ENCODE measurements around the gene NDE1.
A peak's percentile ranks its signal among the peaks of the same experiment; 100 is the strongest.

The NDE1 gene

DNA sequence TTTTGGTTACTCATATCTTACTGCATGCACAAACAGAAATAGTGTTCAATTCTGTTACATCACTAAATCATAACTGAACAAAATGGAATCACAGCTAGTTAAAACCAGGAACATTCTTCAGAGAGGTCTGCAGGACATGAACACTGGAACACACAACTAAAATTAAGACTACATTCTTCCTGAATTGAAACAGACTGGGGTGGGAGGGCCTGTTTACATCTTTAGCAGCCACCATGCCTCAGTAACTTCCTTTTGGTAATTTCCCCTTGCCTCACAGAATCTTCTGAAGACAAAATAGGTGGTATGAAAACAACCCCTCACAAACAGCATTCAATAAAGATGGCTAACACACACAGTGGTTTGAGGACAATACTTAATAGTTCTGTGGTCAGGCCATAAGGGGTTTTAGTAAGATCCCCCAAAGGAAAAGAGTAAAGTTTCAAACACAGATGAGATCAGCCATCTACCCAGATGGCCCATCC is 13.6 kb upstream of the NDE1 start:
- Histone ChIP-seq H3K9me3 (ENCODE audit: low read length) (no peaks in the 10 kb centered on the region), H3K27me3 (ENCODE audit: insufficient read depth, low read length) (no peaks in the 10 kb centered on the region), H3K4me1 (ENCODE audit: insufficient read depth, low read length, severe bottlenecking) (peaks cover 79% of the 10 kb centered on the region), H3K27ac (ENCODE audit: low read depth, low read length, poor library complexity, severe bottlenecking) (peak overlapping the region; percentile 93), H2AFZ (ENCODE audit: low read length) (no peak overlapping the region), H3K4me3 (ENCODE audit: low read depth, low read length, poor library complexity, severe bottlenecking) (peak overlapping the region; percentile 41), H3K9me2 (ENCODE audit: low read depth, low read length) (no peaks in the 10 kb centered on the region), H3K36me3 (ENCODE audit: insufficient read depth, low read length) (peaks cover 76% of the 10 kb centered on the region), H3F3A (ENCODE audit: insufficient read depth, low read length) (0 out of 2 replicates have a peak, but pooled peaks cover 11% of the 10 kb centered on the region), H3K79me2 (ENCODE audit: insufficient read depth, low read length) (peaks cover 15% of the 10 kb centered on the region), H3K9ac (ENCODE audit: low read length) (peak overlapping the region; percentile 52), H4K20me1 (ENCODE audit: insufficient read depth, low read length) (no peaks in the 10 kb centered on the region), H3K4me2 (ENCODE audit: low read length) (peak overlapping the region; percentile 68)
- TF ChIP-seq, protein P1, sequence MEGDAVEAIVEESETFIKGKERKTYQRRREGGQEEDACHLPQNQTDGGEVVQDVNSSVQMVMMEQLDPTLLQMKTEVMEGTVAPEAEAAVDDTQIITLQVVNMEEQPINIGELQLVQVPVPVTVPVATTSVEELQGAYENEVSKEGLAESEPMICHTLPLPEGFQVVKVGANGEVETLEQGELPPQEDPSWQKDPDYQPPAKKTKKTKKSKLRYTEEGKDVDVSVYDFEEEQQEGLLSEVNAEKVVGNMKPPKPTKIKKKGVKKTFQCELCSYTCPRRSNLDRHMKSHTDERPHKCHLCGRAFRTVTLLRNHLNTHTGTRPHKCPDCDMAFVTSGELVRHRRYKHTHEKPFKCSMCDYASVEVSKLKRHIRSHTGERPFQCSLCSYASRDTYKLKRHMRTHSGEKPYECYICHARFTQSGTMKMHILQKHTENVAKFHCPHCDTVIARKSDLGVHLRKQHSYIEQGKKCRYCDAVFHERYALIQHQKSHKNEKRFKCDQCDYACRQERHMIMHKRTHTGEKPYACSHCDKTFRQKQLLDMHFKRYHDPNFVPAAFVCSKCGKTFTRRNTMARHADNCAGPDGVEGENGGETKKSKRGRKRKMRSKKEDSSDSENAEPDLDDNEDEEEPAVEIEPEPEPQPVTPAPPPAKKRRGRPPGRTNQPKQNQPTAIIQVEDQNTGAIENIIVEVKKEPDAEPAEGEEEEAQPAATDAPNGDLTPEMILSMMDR (IDR thresholded peaks at IDR 0.05; ENCODE audit: low read length): no peak
- TF ChIP-seq EZH2 (IDR thresholded peaks at IDR 0.05; ENCODE audit: borderline replicate concordance, low read length): no peak

DNA sequence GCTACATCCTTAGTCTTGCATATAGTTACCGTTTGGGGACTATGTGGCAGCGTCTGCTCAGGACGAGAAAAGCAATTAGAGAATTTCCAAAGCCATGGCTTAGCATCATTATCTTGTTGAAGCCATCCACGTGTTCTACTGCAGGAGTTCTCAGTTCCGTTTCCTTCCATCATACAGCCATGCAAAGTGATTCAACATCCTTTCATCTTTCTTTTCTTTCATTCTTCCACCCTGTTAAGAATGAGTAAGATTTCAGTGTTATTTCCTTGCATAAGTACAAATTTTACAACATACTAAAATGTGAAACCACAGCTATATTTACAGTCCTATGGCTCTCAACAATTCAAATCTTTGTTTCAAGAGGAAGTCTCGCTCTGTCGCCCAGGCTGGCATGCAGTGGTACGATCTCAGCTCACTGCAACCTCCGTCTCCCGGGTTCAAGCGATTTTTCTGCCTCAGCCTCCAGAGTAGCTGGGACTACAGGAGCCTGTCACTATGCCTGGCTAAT is 10.9 kb upstream of the NDE1 start:
- H3K4me1 ChIP-seq (ENCODE audit: insufficient read depth, low read length, severe bottlenecking): peaks cover 84% of the 10 kb centered on the region
- no peaks in the 10 kb centered on the region for H4K20me1 ChIP-seq (ENCODE audit: insufficient read depth, low read length)
- peaks cover 50% of the 10 kb centered on the region for H3K36me3 ChIP-seq (ENCODE audit: insufficient read depth, low read length)
- H3K79me2 ChIP-seq (ENCODE audit: insufficient read depth, low read length): peaks cover 19% of the 10 kb centered on the region
- TF ChIP-seq, protein P1 (IDR thresholded peaks at IDR 0.05; ENCODE audit: low read length): no peak
- TF ChIP-seq EZH2 (IDR thresholded peaks at IDR 0.05; ENCODE audit: borderline replicate concordance, low read length): no peak
- peak overlapping the region; percentile 41 for H3K4me3 ChIP-seq (ENCODE audit: low read depth, low read length, poor library complexity, severe bottlenecking)
- H3K27me3 ChIP-seq (ENCODE audit: insufficient read depth, low read length): no peaks in the 10 kb centered on the region
- peak overlapping the region; percentile 92 for H3K4me2 ChIP-seq (ENCODE audit: low read length)
- H3K27ac ChIP-seq (ENCODE audit: low read depth, low read length, poor library complexity, severe bottlenecking): peak overlapping the region; percentile 89
- 0 out of 2 replicates have a peak, but pooled peaks cover 11% of the 10 kb centered on the region for H3F3A ChIP-seq (ENCODE audit: insufficient read depth, low read length)
- no peak overlapping the region for H2AFZ ChIP-seq (ENCODE audit: low read length)
- no peaks in the 10 kb centered on the region for H3K9me3 ChIP-seq (ENCODE audit: low read length)
- peak overlapping the region; percentile 75 for H3K9ac ChIP-seq (ENCODE audit: low read length)
- H3K9me2 ChIP-seq (ENCODE audit: low read depth, low read length): no peaks in the 10 kb centered on the region

DNA sequence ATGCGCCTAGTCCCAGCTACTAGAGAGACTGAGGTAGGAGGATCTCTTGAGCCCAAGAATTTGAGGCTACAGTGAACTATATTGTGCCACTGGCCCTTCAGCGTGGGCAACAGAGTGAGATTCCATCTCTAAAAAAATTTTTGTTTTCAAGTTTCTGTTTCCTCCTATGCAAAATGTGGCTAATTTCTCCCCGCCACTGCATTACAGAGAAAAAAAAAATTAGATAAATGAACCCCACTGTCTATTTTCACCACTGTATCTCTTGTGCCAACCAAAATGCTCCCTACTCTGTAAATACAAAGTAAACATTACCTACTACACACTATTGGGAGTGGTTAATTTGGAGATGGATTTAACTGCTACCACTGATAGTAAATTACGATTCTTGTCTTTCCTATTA is 9.1 kb upstream of the NDE1 start:
- Histone ChIP-seq H3K79me2 (ENCODE audit: insufficient read depth, low read length) (peaks cover 19% of the 10 kb centered on the region), H2AFZ (ENCODE audit: low read length) (no peak overlapping the region), H3K9me2 (ENCODE audit: low read depth, low read length) (no peaks in the 10 kb centered on the region), H3K4me2 (ENCODE audit: low read length) (peak overlapping the region; percentile 92), H4K20me1 (ENCODE audit: insufficient read depth, low read length) (no peaks in the 10 kb centered on the region), H3K4me1 (ENCODE audit: insufficient read depth, low read length, severe bottlenecking) (peaks cover 71% of the 10 kb centered on the region), H3K36me3 (ENCODE audit: insufficient read depth, low read length) (peaks cover 31% of the 10 kb centered on the region), H3K9ac (ENCODE audit: low read length) (peak overlapping the region; percentile 75), H3K4me3 (ENCODE audit: low read depth, low read length, poor library complexity, severe bottlenecking) (peak overlapping the region; percentile 66), H3K27ac (ENCODE audit: low read depth, low read length, poor library complexity, severe bottlenecking) (peak overlapping the region; percentile 89), H3K27me3 (ENCODE audit: insufficient read depth, low read length) (no peaks in the 10 kb centered on the region), H3K9me3 (ENCODE audit: low read length) (no peaks in the 10 kb centered on the region), H3F3A (ENCODE audit: insufficient read depth, low read length) (0 out of 2 replicates have a peak, but pooled peaks cover 11% of the 10 kb centered on the region)
- TF ChIP-seq, protein P1 (IDR thresholded peaks at IDR 0.05; ENCODE audit: low read length): no peak
- TF ChIP-seq EZH2 (IDR thresholded peaks at IDR 0.05; ENCODE audit: borderline replicate concordance, low read length): no peak
